Measurements from ENCODE around the gene NEO1.
A peak's percentile ranks its signal among the peaks of the same experiment; 100 is the strongest.
"Not testable (repeated sequence)": the region's sequence is repeated elsewhere in the genome, so short reads cannot be mapped to it uniquely, and the experiment has no call there.

Gene NEO1

DNA sequence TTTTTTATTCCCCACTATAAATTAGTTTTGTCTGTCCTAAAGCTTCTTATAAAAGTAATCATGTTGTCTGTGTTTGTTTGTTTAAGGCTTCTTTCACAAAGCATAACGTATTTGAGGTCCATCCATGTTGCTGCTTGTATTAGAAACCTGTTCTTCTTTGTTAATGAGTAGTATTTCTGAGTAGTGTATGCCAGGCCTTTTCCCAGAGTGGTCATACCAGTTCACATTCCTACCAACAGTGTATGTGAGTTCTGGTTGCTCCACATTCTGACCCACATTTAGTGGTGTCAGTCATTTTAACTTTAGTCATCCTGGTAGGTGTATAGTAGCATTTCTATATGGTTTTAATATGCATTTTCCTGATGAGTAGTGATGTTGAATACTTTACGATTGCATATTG is 98.6 kb downstream of the NEO1 start:
- no peak for DNase-seq

DNA sequence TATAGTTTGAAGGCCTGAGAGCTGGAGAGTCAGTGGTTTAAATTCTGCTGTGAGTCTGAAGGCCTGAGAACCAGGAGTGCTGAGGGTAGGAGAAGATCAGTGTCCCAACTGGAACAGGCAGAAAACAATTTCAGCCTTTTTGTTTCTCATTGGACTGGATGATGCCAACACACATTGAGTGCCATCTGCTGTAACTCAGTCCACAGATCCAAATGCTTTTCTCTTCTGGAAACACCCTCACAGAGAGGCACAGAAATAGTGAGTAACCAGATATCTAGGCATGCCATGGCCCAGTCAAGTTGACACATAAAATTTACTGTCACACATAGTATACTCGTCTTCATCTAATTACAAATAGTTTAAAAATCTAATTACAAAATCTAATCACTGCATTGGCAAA is 100.8 kb downstream of the NEO1 start:
- no peak for DNase-seq

DNA sequence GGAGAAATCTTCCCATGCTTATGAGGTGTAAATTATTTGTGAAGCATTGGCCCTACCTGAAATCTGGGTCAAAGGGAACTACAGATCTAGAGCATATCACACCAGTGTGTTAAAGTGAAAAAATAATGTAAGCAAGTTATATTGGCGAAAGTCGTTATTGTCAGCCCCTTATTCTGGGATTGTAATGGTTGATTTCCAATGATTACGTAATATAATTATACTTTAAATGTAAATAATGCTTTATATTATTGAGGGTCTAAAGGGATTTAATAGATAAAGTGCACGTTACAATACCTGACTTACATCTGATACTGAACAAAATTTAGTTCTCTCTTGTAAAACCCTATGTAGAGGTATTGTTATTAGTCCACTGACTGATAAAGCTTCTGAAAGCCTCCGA is 101.2 kb downstream of the NEO1 start:
- no peak for DNase-seq

GRCh38 chr15:73156431-73157191 is 104.3 kb downstream of the NEO1 start:
- no peak for DNase-seq

- no peak for DNase-seq
Measured at GRCh38 chr15:73161546-73161945, 109.3 kb downstream of the NEO1 start.

DNA sequence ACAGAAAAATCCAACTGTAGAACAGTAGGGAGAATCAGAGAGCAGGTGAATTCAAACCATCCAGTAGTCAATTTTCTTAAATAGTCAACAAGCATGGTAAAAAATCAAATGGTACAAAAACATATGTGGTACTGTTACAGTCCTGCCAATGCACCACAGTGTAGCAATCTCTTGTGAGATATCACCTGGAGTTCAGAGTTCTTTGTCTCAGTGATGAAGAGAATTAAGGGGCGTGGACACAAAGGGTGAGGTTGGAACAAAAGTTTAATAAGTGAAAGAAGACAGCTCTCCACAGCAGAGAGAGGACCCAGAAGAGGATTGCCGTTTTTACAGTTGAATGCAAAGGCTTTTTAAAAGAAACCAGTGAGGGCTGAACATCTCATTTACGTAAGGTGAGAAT is 113.2 kb downstream of the NEO1 start:
- DNase-seq: no peak

GRCh38 chr15:73165844-73166243 is 113.6 kb downstream of the NEO1 start:
- DNase-seq: no peak

DNA sequence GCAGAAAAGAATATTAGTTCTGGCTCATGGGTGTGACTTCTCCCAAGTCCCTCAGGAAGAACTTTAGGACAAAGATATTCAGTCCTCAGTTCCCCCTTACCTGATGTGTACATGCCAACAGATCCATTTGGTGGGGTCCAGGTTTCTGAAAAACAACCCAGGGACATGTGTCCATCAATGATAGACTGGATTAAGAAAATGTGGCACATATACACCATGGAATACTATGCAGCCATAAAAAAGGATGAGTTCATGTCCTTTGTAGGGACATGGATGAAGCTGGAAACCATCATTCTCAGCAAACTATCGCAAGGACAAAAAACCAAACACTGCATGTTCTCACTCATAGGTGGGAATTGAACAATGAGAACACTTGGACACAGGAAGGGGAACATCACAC is 114.4 kb downstream of the NEO1 start:
- not testable (repeated sequence) for DNase-seq

DNA sequence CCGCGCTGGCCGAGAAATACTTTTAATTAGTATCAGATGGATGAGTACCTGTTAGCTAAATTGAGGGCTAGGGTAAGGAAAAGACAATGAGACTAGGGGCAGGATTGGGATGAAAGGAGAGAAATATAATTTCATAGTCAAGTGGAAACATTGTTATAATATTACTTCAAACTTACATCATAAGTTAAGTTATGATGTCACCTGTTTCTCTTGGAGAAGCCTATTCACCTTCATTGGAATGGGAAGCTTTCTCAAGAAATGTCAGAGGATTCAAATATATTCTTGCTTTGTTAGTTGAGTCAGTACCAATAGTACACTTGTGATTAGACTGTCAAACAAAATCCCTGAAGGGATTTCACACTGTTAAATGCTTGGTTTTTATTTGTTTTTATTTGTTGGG is 116.2 kb downstream of the NEO1 start:
- no peak for DNase-seq

DNA sequence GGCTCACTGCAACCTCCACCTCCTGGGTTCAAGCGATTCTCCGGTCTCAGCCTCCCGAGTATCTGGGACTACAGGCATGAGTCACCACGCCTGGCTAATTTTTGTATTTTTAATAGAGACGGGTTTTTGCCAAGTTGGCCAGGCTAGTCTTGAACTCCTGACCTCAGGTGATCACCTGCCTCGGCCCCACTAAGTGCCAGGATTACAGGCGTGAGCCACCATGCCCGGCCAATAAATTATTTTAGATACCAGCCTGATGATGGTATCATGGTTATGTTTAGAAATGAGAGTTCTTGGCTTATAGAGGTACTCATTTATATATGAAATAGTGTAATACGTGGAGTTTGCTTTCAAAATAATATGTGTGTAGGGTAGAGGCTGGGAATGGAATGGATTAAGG is 119.4 kb downstream of the NEO1 start:
- DNase-seq: no peak

DNA sequence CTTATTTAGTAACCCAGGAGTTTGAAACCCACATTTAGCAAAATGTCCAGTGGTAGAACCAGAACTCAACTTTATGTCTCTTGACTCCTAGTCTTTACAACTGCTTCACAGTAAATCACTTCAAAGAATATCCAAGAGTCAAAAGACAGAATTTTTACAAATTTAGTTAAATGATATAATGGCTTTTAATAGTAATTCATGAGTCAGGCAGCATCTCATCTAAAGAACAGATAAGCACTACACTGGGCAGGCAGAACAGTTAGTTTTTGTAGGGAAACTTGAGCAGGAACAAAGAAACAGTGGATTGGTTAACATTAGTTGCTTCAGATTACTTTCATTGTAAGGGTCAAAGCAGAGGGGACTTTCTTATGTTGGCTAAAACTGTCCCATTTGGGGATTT is 120.2 kb downstream of the NEO1 start:
- no peak for DNase-seq

DNA sequence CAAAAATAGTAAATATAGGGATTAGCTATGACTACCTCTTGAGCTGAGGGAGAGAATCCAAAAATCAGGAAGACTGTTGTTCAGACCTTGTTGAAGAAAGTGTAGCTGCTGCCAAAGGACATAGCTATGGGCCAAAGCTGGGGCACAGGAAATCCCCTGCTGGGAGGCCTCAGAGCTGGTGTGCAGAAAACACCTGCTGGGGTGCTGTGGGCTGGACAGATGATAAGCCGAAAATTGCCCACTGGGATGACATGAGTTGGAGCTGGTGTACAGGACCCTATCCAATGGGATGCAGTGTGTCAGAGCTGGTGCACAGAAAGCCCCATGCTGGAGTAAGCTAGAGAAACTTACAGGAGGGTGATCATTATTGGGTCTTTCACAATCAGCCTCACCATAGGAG is 121.9 kb downstream of the NEO1 start:
- no peak for DNase-seq

GRCh38 chr15:73175382-73175781 is 123.1 kb downstream of the NEO1 start:
- DNase-seq: no peak

DNA sequence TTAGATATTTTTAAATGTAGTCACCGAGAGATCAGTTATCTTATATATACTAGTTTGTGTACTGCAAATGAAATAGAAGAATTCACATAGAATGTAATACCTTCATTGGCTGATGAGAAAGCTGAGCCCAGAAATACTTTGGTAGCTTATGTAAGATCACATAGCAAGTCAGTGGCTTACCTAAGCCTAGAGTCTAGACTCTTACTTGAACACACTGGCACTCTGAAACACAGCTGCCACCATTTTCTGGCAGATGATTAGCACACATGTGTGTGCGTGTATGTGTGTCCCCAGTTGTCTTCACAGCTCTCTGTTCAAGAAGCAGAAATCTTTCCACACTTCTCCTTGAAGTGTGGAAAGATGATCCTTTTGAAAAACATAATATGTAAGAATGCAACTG is 124.3 kb downstream of the NEO1 start:
- DNase-seq: no peak

GRCh38 chr15:73183071-73183470 is 130.8 kb downstream of the NEO1 start:
- no peak for DNase-seq

- no peak for DNase-seq
Measured at GRCh38 chr15:73190189-73190601, 137.9 kb downstream of the NEO1 start.

- no peak for DNase-seq
Measured at GRCh38 chr15:73195166-73195565, 142.9 kb downstream of the NEO1 start.

GRCh38 chr15:73196113-73196512 is 143.8 kb downstream of the NEO1 start:
- DNase-seq: no peak

- no peak for DNase-seq
Measured at GRCh38 chr15:73200339-73200738, 148.1 kb downstream of the NEO1 start.

DNA sequence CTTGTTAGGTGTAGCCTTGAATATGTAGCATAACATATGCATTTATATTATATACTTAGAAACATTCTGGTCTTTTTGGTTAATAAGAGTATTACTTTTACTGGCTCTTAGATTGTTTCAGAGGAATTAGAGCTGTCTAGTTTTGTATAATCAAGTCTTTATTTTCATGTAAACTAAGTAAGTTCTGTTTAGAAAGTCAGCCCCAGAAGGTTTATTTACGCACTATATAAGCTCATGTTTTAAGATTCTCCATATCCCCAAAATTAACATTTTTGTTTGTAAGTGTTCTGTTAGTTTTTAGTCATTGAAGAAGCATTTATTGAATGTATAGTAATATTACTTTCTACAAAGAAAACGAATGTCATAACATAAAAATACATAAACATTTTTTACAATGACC is 158.4 kb downstream of the NEO1 start:
- no peak for DNase-seq

DNA sequence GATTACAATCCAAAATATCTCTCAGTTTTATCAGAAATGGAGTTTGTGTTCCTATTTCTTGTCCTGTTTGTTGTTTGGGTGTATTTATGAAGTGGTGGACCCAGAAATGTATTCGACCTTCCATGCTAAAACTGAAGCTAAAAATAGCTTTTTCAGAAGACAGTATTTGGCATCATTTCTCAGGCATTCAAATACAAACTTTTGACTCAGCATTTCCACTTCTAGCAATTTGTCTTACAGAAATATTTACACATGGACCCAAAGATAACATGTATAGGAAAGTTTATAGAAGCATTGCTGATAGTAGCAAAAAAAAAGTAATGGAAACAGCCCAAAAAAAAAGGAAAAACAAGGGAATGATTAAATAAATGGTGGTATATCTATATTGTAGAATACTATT is 160.2 kb downstream of the NEO1 start:
- DNase-seq: no peak

DNA sequence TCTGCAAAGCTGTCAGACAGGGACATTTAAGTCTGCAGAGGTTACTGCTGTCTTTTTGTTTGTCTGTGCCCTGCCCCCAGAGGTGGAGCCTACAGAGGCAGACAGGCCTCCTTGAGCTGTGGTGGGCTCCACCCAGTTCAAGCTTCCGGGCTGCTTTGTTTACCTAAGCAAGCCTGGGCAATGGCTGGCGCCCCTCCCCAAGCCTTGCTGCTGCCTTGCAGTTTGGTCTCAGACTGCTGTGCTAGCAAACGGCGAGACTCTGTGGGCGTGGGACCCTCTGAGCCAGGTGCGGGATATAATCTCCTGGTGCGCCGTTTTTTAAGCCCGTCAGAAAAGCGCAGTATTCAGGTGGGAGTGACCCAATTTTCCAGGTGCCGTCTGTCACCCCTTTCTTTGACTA is 169.2 kb downstream of the NEO1 start:
- not testable (repeated sequence) for DNase-seq

DNA sequence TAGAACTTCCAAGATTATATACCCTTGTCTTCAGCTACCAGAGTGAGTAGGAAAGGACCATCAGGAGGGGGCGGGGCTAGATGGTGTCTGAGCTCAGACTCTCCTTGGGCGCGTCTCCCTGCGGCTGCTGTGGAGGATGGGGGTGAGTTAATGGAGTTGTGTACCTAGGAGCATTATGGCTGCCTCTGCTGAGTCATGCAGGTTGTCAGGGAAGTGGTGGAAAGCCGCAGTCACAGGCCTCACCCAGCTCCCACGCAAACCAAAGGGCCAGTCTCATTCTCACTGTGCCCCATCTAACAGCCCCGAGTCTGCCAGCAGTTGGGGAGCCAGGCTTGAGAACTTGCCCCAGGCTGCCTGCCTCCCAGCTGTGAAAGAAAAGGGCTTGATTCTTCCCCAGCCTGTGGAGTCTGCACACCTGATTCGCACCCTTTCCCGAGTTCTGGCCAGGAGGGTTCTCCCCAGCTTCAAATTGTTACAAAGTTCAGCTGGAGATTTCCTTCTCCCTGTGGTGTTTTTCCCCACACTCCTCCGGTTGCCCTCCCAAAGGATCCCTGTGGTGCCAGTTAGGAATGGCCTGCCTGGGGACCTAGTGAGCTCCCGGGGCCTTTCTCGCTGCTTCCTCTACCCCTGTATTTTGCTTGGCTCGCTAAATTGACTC is 173.2 kb downstream of the NEO1 start:
- peak; percentile 30 for DNase-seq

DNA sequence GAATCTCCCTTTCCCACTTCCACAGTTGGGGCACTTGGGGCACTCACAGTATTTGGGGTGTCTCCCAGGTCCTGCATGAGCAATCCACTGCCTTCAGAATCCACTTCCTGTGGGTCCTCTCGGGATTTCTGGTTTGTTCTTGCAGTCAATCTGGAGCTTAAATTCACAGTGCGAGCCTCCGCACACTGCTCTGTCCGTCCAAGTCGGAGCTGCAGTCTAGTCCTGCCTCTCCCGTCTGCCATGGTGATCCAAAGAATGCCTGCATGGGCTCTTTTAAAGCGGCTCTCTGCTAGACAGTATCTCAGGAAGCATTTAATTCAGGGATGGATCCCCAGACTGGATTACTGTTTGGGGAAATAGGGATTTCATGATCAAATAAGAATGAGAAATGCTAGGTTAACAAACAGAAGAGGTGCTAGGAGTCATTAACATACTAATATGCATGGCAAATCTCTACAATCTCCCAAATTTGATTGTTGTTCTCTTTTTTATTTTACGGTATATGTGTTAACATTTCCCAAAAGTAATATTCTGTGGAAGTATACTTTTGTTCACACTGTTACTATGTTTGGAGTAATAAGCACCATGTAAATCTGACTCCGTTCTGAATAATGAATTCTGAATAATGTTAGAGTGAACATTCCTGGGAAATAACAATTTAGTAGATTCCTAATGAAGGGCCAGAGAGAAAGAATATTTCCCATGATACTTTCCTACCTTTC is 174.0 kb downstream of the NEO1 start:
- DNase-seq: no peak
